ENCODE measurements around the gene USP34.

DNA sequence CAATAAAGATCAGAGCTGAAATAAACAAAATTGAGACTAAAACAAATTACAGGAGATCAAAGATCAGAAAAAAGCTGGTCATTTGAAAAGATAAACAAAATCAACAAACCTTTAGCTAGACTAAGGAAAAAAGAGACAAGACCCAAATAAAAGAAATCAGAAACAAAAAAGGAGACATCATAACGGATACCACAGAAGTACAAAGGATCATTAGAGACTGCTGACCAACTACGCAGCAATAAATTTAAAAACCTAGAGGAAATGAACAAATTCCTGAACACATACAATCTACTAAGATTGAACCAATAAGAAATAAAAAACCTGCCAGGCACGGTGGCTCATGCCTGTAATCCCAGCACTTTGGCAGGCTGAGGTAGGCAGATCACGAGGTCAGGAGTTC lies 33.7 kb downstream of the USP34 start:
- TF ChIP-seq GATA2 (IDR thresholded peaks at IDR 0.05; ENCODE audit: low read depth, low read length) = no peak
- no peak for TF ChIP-seq GATA3 (IDR thresholded peaks at IDR 0.05; ENCODE audit: low read depth, low read length)

Measured in SH-SY5Y (cell line).